Measurements from ENCODE around the gene DENND10. TPM values are rescaled to one million over a fixed set of nuclear protein-coding genes. Genes with fewer than 3 reads are reported as not detected.

The DENND10 gene, protein sequence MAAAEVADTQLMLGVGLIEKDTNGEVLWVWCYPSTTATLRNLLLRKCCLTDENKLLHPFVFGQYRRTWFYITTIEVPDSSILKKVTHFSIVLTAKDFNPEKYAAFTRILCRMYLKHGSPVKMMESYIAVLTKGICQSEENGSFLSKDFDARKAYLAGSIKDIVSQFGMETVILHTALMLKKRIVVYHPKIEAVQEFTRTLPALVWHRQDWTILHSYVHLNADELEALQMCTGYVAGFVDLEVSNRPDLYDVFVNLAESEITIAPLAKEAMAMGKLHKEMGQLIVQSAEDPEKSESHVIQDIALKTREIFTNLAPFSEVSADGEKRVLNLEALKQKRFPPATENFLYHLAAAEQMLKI
- polyA plus RNA-seq (2011; rRNA removed) (82.6 and 107 TPM in 2 replicates), polyA minus RNA-seq (2011; rRNA and poly(A)+ RNA removed) (51.8 and 70.8 TPM in 2 replicates)

DNA sequence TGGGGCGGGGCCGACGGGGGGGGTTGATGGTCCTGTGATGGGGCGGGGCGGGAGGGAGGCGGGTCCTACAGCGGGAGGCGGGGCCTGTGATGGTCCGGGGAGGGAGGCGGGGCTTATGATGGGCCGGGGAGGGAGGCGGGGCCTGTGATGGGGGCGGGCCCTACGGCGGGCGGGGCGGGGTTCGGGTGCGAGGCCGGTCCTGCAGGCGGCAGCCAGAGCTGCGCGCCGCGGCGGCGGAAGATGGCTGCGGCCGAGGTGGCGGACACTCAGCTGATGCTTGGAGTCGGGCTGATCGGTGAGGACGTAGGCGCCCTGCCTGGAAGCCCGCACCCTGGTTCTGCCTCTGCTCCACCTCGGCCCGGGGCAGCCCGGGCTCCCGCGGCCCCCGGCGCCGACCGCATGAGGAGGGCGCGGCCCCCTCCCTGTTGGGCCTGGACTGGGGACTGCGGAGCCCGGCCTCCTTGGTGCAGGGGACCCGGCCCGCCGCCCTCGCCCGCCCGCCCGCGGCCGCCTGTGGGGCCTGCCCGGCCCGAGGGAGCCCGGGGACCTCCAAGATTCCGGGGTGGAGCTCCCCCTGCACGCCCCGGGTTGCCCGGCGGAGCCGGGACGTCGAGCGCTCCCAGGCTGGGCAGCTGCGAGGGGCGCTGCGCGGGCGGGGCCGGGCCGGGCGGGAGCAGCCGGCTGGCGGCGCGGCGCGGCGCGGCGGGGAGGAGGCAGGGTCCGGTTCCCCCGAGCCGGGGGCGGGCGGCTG, at the start of gene DENND10:
Gene DENND10, plus strand, starts transcription at position 211 of the 751 bp plus-strand sequence. Its CDS starts 30 bp downstream, at position 241.
- DNase-seq (ENCODE audit: low read depth, low spot score) = peak; percentile 48
- peak within 1 kb of the TSS; percentile 39 for H3K27ac ChIP-seq (ENCODE audit: low read depth, low read length)
- H3K27me3 ChIP-seq (ENCODE audit: control insufficient read depth, insufficient read depth, low read length) = no peaks in the 10 kb centered on the region
- ChIA-PET POLR2A (interaction anchor here (0.7 to 2.1 kb wide), 9 partner anchors 9 to 493 kb away, joined by 3 to 18 read pairs (median 5); partner anchors contain the start of gene TIAL1), CTCF (interaction anchor here (1.0 to 1.2 kb wide), 2 partner anchors 9 to 26 kb away, joined by 3 to 4 read pairs; no protein-coding TSS in a partner anchor)
- H3K4me3 ChIP-seq (ENCODE audit: low read depth, low read length) = peak within 1 kb of the TSS; percentile 82
- TF ChIP-seq, protein P1, sequence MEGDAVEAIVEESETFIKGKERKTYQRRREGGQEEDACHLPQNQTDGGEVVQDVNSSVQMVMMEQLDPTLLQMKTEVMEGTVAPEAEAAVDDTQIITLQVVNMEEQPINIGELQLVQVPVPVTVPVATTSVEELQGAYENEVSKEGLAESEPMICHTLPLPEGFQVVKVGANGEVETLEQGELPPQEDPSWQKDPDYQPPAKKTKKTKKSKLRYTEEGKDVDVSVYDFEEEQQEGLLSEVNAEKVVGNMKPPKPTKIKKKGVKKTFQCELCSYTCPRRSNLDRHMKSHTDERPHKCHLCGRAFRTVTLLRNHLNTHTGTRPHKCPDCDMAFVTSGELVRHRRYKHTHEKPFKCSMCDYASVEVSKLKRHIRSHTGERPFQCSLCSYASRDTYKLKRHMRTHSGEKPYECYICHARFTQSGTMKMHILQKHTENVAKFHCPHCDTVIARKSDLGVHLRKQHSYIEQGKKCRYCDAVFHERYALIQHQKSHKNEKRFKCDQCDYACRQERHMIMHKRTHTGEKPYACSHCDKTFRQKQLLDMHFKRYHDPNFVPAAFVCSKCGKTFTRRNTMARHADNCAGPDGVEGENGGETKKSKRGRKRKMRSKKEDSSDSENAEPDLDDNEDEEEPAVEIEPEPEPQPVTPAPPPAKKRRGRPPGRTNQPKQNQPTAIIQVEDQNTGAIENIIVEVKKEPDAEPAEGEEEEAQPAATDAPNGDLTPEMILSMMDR (IDR thresholded peaks at IDR 0.05; ENCODE audit: low read depth, low read length) = no peak
- no peaks in the 10 kb centered on the region for H3K9me3 ChIP-seq (ENCODE audit: control insufficient read depth, insufficient read depth, low read length)

DNA sequence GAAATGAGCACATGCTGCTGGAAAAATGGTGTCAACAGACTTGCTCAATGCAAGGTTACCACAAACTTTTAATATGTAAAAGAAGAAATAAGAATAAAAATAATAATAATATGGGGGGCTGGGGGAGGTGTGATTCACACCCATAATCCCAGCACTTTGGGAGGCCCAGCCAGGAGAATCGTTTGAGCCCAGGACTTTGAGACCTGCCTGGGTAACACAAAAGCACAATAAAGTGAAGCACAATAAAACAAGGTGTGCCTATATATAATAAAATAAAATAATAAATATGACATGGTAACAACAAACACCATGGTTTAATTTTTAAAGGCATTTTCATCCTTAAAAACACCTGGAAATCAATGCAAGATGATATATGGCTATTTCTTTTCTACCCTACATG, 48.4 kb upstream of the DENND10 start:
- Histone ChIP-seq H3K27me3 (ENCODE audit: control insufficient read depth, insufficient read depth, low read length) (no peaks in the 10 kb centered on the region), H3K9me3 (ENCODE audit: control insufficient read depth, insufficient read depth, low read length) (no peaks in the 10 kb centered on the region; the same call in 1 of the 2 replicates), H3K27ac (ENCODE audit: low read depth, low read length) (no peak overlapping the region), H3K4me3 (ENCODE audit: low read depth, low read length) (no peak overlapping the region)
- POLR2A ChIA-PET = no interaction called here
- DNase-seq (ENCODE audit: low read depth, low spot score) = no peak
- CTCF ChIA-PET = no interaction called here
- TF ChIP-seq, protein P1 (IDR thresholded peaks at IDR 0.05; ENCODE audit: low read depth, low read length) = no peak

DNA sequence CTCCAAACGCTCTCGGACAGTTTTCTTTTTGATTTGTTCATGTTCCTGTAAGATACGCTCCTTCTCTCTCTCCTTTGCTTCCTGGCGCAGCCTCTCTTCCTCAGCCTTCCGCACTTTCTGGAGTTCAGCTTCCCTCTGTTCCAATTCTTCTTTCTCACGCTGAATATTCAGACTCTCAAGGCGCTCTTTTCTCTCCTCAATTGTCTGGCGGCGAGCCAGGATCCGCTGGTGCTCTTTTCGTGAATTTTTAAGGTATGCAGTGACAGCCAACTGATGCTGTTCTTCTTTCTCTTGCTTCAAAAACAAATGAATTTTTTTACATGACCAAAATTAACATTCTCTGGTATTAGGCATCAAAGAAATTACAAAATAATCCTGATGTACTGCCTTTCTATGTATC, 45.9 kb upstream of the DENND10 start:
- ChIA-PET POLR2A (no interaction called here), CTCF (no interaction called here)
- no peak overlapping the region for H3K4me3 ChIP-seq (ENCODE audit: low read depth, low read length)
- TF ChIP-seq, protein P1 (IDR thresholded peaks at IDR 0.05; ENCODE audit: low read depth, low read length) = no peak
- H3K9me3 ChIP-seq (ENCODE audit: control insufficient read depth, insufficient read depth, low read length) = no peaks in the 10 kb centered on the region; the same call in 1 of the 2 replicates
- H3K27ac ChIP-seq (ENCODE audit: low read depth, low read length) = no peak overlapping the region
- H3K27me3 ChIP-seq (ENCODE audit: control insufficient read depth, insufficient read depth, low read length) = no peaks in the 10 kb centered on the region
- DNase-seq (ENCODE audit: low read depth, low spot score) = no peak

DNA sequence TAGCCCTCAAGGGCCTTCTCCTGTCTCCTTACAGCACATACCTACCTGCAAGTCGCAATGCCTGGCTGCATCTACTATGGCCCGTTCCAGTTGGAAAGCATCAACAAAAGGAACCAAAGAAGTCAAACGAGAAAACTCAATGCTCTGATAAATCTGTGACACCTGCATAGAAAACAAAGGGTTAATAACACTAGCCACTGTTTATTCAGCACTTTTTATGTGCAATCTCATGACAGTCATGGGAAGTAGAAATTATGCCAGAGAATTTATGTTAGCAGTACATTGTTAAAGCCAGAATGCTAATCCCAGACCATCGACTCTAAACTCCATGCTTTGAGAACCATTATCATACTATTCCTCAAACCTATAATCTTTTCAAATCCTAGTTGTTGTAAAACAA, 44.4 kb upstream of the DENND10 start:
- ChIA-PET POLR2A (no interaction called here), CTCF (no interaction called here)
- TF ChIP-seq, protein P1 (IDR thresholded peaks at IDR 0.05; ENCODE audit: low read depth, low read length) = no peak
- H3K27me3 ChIP-seq (ENCODE audit: control insufficient read depth, insufficient read depth, low read length) = no peaks in the 10 kb centered on the region
- H3K4me3 ChIP-seq (ENCODE audit: low read depth, low read length) = no peak overlapping the region
- H3K27ac ChIP-seq (ENCODE audit: low read depth, low read length) = no peak overlapping the region
- H3K9me3 ChIP-seq (ENCODE audit: control insufficient read depth, insufficient read depth, low read length) = no peaks in the 10 kb centered on the region; the same call in 1 of the 2 replicates
- no peak for DNase-seq (ENCODE audit: low read depth, low spot score)

DNA sequence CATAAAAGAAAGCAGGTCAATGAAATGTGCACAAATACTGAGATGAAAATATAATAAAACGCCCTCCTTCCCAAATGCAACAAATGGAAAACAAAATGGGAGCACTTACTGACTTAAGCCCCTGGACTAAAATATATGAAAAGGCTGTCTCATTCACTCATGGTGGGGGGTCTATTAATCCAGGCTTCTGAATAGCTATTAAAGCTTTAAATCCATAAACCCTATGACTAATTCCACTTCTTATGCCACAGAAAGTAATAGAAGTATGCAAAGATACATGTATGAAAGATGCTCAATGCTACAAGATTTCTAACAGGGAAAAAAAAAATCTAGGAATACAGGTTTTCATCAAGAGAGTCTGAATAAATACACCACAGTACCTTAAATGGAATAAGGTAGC, 43.8 kb upstream of the DENND10 start:
- no peak overlapping the region for H3K4me3 ChIP-seq (ENCODE audit: low read depth, low read length)
- H3K27me3 ChIP-seq (ENCODE audit: control insufficient read depth, insufficient read depth, low read length) = no peaks in the 10 kb centered on the region
- CTCF ChIA-PET = no interaction called here
- POLR2A ChIA-PET = no interaction called here
- no peak for DNase-seq (ENCODE audit: low read depth, low spot score)
- TF ChIP-seq, protein P1 (IDR thresholded peaks at IDR 0.05; ENCODE audit: low read depth, low read length) = no peak
- no peak overlapping the region for H3K27ac ChIP-seq (ENCODE audit: low read depth, low read length)
- H3K9me3 ChIP-seq (ENCODE audit: control insufficient read depth, insufficient read depth, low read length) = no peaks in the 10 kb centered on the region

Measured in AG04450 (cell line).